HEK293 (cell line): ENCODE measurements around the gene SIK3.

Experiments
- CTCF ChIA-PET: fragments of 350-600 bp; formaldehyde crosslinking; extraction: SDS; loops from one replicate; lab custom pipeline; 2021; ENCODE audit warnings: antibody characterized with exemption; lab: Yijun Ruan, JAX
- POLR2A ChIA-PET: fragments of 300-600 bp; formaldehyde crosslinking; extraction: SDS; loops from one replicate; lab custom pipeline; 2020; ENCODE audit warnings: antibody characterized with exemption, inconsistent platforms; lab: Yijun Ruan, JAX
- H3K27ac ChIP-seq: fragments of 200-500 bp; sonication (Bioruptor generic); 2 replicates; pipeline ENCODE4 v1.5.1; 2014; ENCODE audit warnings: low read depth, low read length, control low read depth, inconsistent platforms; ENCODE audit errors: extremely low read depth
- H3K36me3 ChIP-seq, 2 experiments: fragments of 200-500 bp in 1 of 2; sonication (Bioruptor generic) in 1 of 2; 1 replicate in 1 of 2; 2 replicates in 1 of 2; pipeline ENCODE4 v1.5.1; 2014 to 2017; ENCODE audit warnings: inconsistent platforms in 2 of 2, low read length in 2 of 2; ENCODE audit not compliant: control insufficient read depth in 2 of 2, insufficient read depth in 1 of 2
- H3K4me1 ChIP-seq: fragments of 200-500 bp; sonication (Bioruptor generic); 2 replicates; pipeline ENCODE4 v1.5.1; 2014; ENCODE audit warnings: mild to moderate bottlenecking, low read length, inconsistent platforms; ENCODE audit not compliant: control insufficient read depth, insufficient read depth
- H3K4me3 ChIP-seq: 2 replicates; pipeline ENCODE4 v1.5.1; 2011; ENCODE audit warnings: low read depth, mild to moderate bottlenecking, control low read depth, low read length, moderate library complexity
- H3K9me3 ChIP-seq: fragments of 200-500 bp; sonication (Bioruptor generic); 2 replicates; pipeline ENCODE4 v1.5.1; 2014; ENCODE audit warnings: low read depth, low read length, inconsistent platforms; ENCODE audit not compliant: control insufficient read depth, insufficient read depth
- OSR2 ChIP-seq: fragments of 450-650 bp; formaldehyde crosslinking; IDR thresholded peaks from 2 replicates; pipeline ENCODE4 v1.5.1; 2016; ENCODE audit warnings: missing biosample characterization, missing genetic modification characterization
- PRDM1 ChIP-seq: fragments of 450-650 bp; formaldehyde crosslinking; IDR thresholded peaks from 2 replicates; pipeline ENCODE4; 2016; ENCODE audit warnings: missing biosample characterization, missing genetic modification characterization
- SP7 ChIP-seq: fragments of 450-650 bp; formaldehyde crosslinking; IDR thresholded peaks from 2 replicates; pipeline ENCODE4 v1.5.1; 2016; ENCODE audit warnings: missing biosample characterization, missing genetic modification characterization
- ZBTB17 ChIP-seq: fragments of 450-650 bp; formaldehyde crosslinking; IDR thresholded peaks from 2 replicates; pipeline ENCODE4 v1.5.1; 2016; ENCODE audit warnings: missing biosample characterization, missing genetic modification characterization
- ZBTB20 ChIP-seq: fragments of 450-650 bp; formaldehyde crosslinking; IDR thresholded peaks from 2 replicates; pipeline ENCODE4 v1.5.1; 2016; ENCODE audit warnings: missing biosample characterization, missing genetic modification characterization
- ZEB2 ChIP-seq: fragments of 450-650 bp; formaldehyde crosslinking; IDR thresholded peaks from 2 replicates; pipeline ENCODE4 v1.5.1; 2016; ENCODE audit warnings: missing biosample characterization, missing genetic modification characterization
- ZNF140 ChIP-seq: fragments of 450-650 bp; formaldehyde crosslinking; IDR thresholded peaks from 2 replicates; pipeline ENCODE4 v1.5.1; 2016; ENCODE audit warnings: missing biosample characterization, missing genetic modification characterization
- ZNF202 ChIP-seq: fragments of 450-650 bp; formaldehyde crosslinking; IDR thresholded peaks from 2 replicates; pipeline ENCODE4 v1.5.1; 2016; ENCODE audit warnings: missing biosample characterization, missing genetic modification characterization, borderline replicate concordance
- ZNF324 ChIP-seq: fragments of 450-650 bp; formaldehyde crosslinking; IDR thresholded peaks from 2 replicates; pipeline ENCODE4 v1.5.1; 2016; ENCODE audit warnings: missing biosample characterization, missing genetic modification characterization
- ZNF600 ChIP-seq: fragments of 450-650 bp; formaldehyde crosslinking; IDR thresholded peaks from 2 replicates; pipeline ENCODE4 v1.5.1; 2016; ENCODE audit warnings: missing biosample characterization, missing genetic modification characterization
- ZNF629 ChIP-seq: fragments of 450-650 bp; formaldehyde crosslinking; IDR thresholded peaks from 2 replicates; pipeline ENCODE4 v1.5.1; 2017; ENCODE audit warnings: missing biosample characterization, missing genetic modification characterization
- ZNF645 ChIP-seq: fragments of 450-650 bp; formaldehyde crosslinking; IDR thresholded peaks from 2 replicates; pipeline ENCODE4; 2016; ENCODE audit warnings: missing biosample characterization, missing genetic modification characterization
- ZNF677 ChIP-seq: fragments of 450-650 bp; IDR thresholded peaks from 2 replicates; pipeline ENCODE4 v1.5.0; 2018; ENCODE audit warnings: missing biosample characterization, mild to moderate bottlenecking, missing genetic modification characterization, moderate library complexity
- ZNF768 ChIP-seq: fragments of 450-650 bp; formaldehyde crosslinking; IDR thresholded peaks from 2 replicates; pipeline ENCODE4 v1.5.1; 2018; ENCODE audit warnings: missing biosample characterization, mild to moderate bottlenecking, missing genetic modification characterization
- TF ChIP-seq, protein P1 (sequence below): fragments of 450-650 bp; formaldehyde crosslinking; IDR thresholded peaks from 2 replicates; pipeline ENCODE4 v1.5.1; 2017; ENCODE audit warnings: missing biosample characterization, missing genetic modification characterization
- TF ChIP-seq, protein P2 (sequence below): fragments of 450-650 bp; formaldehyde crosslinking; IDR thresholded peaks from 2 replicates; pipeline ENCODE4 v1.5.1; 2016; ENCODE audit warnings: missing biosample characterization, missing genetic modification characterization
- TF ChIP-seq, protein P3 (sequence below): fragments of 450-650 bp; formaldehyde crosslinking; conservative IDR thresholded peaks from 2 replicates; pipeline ENCODE4 v1.5.1; 2016; ENCODE audit warnings: low read depth, missing biosample characterization, missing genetic modification characterization

Gene SIK3

GRCh38 chr11:116989184-116989583 is 109.0 kb downstream of the SIK3 start:
- TF ChIP-seq, protein P1, sequence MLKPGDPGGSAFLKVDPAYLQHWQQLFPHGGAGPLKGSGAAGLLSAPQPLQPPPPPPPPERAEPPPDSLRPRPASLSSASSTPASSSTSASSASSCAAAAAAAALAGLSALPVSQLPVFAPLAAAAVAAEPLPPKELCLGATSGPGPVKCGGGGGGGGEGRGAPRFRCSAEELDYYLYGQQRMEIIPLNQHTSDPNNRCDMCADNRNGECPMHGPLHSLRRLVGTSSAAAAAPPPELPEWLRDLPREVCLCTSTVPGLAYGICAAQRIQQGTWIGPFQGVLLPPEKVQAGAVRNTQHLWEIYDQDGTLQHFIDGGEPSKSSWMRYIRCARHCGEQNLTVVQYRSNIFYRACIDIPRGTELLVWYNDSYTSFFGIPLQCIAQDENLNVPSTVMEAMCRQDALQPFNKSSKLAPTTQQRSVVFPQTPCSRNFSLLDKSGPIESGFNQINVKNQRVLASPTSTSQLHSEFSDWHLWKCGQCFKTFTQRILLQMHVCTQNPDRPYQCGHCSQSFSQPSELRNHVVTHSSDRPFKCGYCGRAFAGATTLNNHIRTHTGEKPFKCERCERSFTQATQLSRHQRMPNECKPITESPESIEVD (tag by site-specific recombination): peak; percentile 80
- no peak for TF ChIP-seq ZNF629
- no peak for TF ChIP-seq ZNF324 (tag by site-specific recombination)
- TF ChIP-seq ZNF768 (tag by site-specific recombination): no peak
- TF ChIP-seq ZEB2 (tag by site-specific recombination): no peak
- TF ChIP-seq, protein P2, sequence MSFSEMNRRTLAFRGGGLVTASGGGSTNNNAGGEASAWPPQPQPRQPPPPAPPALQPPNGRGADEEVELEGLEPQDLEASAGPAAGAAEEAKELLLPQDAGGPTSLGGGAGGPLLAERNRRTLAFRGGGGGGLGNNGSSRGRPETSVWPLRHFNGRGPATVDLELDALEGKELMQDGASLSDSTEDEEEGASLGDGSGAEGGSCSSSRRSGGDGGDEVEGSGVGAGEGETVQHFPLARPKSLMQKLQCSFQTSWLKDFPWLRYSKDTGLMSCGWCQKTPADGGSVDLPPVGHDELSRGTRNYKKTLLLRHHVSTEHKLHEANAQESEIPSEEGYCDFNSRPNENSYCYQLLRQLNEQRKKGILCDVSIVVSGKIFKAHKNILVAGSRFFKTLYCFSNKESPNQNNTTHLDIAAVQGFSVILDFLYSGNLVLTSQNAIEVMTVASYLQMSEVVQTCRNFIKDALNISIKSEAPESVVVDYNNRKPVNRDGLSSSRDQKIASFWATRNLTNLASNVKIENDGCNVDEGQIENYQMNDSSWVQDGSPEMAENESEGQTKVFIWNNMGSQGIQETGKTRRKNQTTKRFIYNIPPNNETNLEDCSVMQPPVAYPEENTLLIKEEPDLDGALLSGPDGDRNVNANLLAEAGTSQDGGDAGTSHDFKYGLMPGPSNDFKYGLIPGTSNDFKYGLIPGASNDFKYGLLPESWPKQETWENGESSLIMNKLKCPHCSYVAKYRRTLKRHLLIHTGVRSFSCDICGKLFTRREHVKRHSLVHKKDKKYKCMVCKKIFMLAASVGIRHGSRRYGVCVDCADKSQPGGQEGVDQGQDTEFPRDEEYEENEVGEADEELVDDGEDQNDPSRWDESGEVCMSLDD: no peak
- TF ChIP-seq, protein P3, sequence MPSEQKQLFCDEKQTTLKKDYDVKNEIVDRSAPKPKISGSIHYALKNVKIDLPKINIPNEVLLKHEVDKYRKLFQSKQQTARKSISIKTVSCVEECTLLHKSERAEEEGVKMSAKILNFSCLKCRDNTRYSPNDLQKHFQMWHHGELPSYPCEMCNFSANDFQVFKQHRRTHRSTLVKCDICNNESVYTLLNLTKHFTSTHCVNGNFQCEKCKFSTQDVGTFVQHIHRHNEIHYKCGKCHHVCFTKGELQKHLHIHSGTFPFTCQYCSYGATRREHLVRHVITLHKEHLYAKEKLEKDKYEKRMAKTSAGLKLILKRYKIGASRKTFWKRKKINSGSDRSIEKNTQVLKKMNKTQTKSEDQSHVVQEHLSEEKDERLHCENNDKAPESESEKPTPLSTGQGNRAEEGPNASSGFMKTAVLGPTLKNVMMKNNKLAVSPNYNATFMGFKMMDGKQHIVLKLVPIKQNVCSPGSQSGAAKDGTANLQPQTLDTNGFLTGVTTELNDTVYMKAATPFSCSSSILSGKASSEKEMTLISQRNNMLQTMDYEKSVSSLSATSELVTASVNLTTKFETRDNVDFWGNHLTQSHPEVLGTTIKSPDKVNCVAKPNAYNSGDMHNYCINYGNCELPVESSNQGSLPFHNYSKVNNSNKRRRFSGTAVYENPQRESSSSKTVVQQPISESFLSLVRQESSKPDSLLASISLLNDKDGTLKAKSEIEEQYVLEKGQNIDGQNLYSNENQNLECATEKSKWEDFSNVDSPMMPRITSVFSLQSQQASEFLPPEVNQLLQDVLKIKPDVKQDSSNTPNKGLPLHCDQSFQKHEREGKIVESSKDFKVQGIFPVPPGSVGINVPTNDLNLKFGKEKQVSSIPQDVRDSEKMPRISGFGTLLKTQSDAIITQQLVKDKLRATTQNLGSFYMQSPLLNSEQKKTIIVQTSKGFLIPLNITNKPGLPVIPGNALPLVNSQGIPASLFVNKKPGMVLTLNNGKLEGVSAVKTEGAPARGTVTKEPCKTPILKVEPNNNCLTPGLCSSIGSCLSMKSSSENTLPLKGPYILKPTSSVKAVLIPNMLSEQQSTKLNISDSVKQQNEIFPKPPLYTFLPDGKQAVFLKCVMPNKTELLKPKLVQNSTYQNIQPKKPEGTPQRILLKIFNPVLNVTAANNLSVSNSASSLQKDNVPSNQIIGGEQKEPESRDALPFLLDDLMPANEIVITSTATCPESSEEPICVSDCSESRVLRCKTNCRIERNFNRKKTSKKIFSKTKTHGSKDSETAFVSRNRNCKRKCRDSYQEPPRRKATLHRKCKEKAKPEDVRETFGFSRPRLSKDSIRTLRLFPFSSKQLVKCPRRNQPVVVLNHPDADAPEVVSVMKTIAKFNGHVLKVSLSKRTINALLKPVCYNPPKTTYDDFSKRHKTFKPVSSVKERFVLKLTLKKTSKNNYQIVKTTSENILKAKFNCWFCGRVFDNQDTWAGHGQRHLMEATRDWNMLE: no peak
- H3K4me1 ChIP-seq: no peaks in the 10 kb centered on the region; the same call in 1 of the 2 replicates
- no peak overlapping the region for H3K4me3 ChIP-seq
- H3K9me3 ChIP-seq: no peaks in the 10 kb centered on the region
- H3K27ac ChIP-seq: no peak overlapping the region
- ChIA-PET CTCF (interaction anchor here (0.6 to 1.2 kb wide), 3 partner anchors 95 to 439 kb away, joined by 3 to 6 read pairs (median 3); no protein-coding TSS in a partner anchor), POLR2A (no interaction called here)
- no peaks in the 10 kb centered on the region for H3K36me3 ChIP-seq

DNA sequence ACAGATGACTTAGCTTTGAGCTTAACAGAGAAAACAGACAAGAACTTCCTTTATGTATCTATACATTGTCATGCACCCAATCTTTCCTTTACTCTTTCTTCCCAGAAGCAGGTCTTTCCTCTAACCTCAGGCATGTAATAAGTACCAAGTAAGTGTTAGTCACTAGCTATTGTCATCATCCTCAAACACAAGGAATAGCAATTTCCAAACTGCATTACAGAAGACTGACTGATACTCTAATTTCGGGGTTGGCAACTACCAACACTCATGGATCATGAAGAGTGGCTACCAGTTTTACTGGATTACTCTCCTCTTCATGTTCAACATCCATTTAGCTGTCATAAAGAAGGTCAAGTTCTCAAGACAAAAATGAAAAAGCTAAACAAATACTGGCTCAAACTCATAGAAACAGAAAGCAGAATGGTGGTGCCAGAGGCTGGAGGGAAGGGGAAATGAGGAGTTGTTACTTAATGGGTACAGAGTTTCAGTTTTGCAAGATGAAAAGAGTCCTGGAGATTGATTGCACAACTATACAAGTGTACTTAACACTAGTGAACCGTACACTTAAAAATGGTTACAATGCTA is 111.6 kb downstream of the SIK3 start:
- H3K36me3 ChIP-seq: no peaks in the 10 kb centered on the region
- H3K4me1 ChIP-seq: no peaks in the 10 kb centered on the region
- no peaks in the 10 kb centered on the region for H3K9me3 ChIP-seq
- ChIA-PET POLR2A (no interaction called here), CTCF (interaction anchor here (0.7 kb wide), 1 partner anchor 12 kb away, joined by 6 read pairs; no protein-coding TSS in a partner anchor)
- TF ChIP-seq ZNF677 (tag by site-specific recombination) (peak; percentile 95), ZBTB20 (tag by site-specific recombination) (no peak), OSR2 (peak; percentile 31; the same call in 1 of the 2 replicates), ZNF140 (tag by site-specific recombination) (no peak), PRDM1 (0 out of 2 replicates have a peak, but pooled peaks have one; percentile 12), ZNF202 (tag by site-specific recombination) (no peak), SP7 (tag by site-specific recombination) (peak; percentile 64), ZBTB17 (tag by site-specific recombination) (0 out of 2 replicates have a peak, but pooled peaks have one; percentile 13), ZNF600 (tag by site-specific recombination) (0 out of 2 replicates have a peak, but pooled peaks have one; percentile 21), ZNF645 (no peak)
- H3K27ac ChIP-seq: no peak overlapping the region
- no peak overlapping the region for H3K4me3 ChIP-seq
